ENCODE data around the gene GPX2.

DNA sequence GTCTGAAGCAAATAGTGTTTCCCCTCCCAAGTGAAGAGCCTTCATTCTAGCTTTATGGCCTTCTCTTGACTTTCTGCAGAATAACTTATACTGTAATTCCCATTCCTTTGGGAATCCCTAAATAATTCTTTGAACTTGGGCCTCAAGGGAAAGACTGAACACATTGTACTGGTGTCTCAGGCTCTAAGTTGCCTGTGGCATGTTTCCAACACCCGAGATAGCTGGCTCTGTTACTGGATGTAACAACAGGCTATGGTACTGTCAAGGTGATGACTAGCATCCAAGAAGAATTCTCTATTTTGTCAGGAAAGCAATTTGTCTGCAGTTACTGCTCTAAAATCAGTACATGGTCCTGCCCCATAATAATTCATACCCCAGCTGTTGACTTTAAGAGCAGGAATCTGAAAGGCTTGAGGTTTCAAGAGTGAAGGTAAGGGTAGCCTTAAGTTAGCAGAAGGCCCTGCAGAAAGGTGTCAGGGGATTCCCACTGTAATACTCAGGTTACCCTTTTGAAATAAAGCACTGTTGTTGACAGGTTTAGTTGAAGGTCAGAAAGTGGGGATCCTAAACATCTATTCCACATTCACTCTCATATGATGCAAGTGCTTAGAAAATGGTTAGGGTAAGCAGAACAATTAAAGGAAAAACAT, 5.2 kb downstream of the GPX2 start:
- TF ChIP-seq, protein P1, sequence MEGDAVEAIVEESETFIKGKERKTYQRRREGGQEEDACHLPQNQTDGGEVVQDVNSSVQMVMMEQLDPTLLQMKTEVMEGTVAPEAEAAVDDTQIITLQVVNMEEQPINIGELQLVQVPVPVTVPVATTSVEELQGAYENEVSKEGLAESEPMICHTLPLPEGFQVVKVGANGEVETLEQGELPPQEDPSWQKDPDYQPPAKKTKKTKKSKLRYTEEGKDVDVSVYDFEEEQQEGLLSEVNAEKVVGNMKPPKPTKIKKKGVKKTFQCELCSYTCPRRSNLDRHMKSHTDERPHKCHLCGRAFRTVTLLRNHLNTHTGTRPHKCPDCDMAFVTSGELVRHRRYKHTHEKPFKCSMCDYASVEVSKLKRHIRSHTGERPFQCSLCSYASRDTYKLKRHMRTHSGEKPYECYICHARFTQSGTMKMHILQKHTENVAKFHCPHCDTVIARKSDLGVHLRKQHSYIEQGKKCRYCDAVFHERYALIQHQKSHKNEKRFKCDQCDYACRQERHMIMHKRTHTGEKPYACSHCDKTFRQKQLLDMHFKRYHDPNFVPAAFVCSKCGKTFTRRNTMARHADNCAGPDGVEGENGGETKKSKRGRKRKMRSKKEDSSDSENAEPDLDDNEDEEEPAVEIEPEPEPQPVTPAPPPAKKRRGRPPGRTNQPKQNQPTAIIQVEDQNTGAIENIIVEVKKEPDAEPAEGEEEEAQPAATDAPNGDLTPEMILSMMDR (IDR thresholded peaks at IDR 0.05), result no peak
- no peak for TF ChIP-seq POLR2A (IDR thresholded peaks at IDR 0.05)

Measured in Peyer's patch (tissue), 4 donors.